Activated CD8-positive, alpha-beta memory T cell treated with anti-CD3 and anti-CD28 coated beads for 24 hours (primary cell): ENCODE measurements around the gene NAP1L4.

ENCODE experiments used
- DNase-seq: peaks from one replicate; pipeline ENCODE4 v3.0.0-alpha.2; 2020

Gene NAP1L4, protein sequence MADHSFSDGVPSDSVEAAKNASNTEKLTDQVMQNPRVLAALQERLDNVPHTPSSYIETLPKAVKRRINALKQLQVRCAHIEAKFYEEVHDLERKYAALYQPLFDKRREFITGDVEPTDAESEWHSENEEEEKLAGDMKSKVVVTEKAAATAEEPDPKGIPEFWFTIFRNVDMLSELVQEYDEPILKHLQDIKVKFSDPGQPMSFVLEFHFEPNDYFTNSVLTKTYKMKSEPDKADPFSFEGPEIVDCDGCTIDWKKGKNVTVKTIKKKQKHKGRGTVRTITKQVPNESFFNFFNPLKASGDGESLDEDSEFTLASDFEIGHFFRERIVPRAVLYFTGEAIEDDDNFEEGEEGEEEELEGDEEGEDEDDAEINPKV

DNA sequence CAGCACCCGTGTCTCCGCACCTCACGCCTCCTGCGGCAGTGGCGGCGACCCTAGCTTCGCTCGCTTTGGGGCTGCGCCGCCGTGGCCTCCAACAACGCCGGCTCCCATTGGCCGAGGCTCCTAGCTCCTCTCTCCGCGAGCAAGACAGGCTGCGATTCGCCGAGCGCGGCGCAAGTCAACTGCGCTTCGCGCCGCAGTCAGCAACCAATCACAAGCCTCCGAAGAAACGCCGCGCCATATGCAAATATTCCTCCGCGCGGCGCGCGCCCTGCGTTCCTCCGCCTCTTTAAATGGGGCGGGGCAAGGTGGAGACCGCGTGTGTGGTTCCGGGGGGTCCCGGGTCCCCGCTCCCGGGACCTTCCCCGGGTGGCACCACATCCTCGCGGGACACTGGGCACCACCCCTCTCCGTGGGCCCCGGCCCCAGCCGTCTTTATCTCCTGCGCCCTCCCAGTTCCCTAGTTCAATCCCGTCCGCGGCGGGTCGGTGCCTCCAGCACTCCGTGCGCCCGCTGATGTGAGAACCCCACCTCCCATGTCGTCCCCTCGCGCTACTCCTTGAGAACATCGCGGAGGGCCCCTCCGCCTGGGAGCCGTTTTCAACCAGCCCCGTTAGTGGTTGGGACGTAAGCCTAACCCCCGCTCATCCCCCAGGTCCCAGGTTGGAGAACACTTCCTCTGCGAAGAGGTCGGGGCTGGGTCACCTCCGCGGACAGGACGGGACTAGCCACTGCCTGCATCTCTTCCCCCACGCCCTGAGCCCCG lies at the start of gene NAP1L4:
NAP1L4 (minus strand) TSS at position 96 of the 763 bp plus-strand sequence. CDS start 13,109 bp downstream, outside the sequence.
- peak; percentile 96 for DNase-seq

DNA sequence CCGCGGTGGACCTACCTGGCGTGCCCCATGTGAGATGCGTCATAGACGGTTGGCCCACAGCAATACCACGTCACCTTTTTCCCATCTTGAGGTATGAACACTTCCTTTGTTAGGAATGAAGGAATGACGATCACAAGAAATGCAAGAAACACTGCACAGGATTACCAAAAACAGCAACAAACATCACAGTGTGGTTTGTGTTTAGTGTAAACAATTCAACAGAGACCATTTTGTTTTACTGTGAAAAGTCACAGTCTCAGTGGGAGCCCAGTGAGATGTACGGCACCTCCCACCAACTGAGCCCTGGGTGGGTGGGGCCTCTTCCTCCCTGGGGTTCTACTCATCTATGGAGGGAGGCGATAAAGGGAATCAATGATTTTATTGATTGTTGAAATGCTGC lies 48.8 kb upstream of the NAP1L4 start:
- DNase-seq, result no peak

GRCh38 chr11:3037945-3038271 lies 45.8 kb upstream of the NAP1L4 start:
- DNase-seq, result no peak

DNA sequence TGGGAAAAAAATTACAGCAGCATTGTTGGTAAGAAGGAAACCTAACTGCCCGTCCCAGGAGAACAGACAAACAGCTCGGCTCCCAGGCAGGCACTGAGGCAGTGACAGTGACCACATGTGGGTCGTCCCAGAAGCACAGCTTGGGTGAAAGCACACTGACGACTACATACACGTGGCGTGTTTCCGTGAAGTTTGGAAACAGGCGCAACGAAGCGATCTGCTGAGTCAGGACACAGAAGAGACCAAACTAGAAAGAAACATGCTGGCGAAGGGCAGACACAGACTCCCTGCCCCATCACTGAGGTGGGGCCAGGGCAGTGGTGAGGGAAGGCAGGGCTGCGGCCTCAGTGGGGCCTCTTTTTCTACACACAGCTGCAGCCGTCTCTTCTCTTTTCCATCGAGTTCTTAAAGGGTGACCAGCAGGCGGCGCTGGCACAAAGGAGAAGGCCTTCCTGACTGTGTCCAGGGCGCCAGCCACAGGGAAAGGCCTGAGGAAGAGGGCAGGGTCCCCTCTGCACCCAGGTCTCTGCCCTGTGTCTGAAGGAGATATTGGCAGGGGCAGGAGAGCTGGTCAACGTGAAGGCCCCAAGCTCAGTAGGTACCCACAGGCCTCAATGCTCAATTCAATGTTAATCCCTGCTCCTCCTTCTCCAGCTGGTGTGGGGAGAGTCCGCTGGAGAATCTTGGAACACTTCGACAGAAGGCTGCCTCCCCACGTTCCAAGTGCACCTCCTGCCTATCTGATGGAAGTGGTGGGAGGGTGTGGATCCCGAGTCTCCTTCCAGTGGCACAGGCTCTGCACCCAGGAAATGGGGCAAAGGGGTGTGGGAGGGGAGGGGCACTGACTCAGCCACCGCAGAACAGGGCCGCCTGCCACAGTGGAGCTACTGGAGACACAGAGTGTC lies 45.2 kb upstream of the NAP1L4 start:
- DNase-seq, result no peak

- no peak for DNase-seq
These were observed 44.3 kb upstream of the NAP1L4 start for GRCh38 chr11:3036419-3036818.

DNA sequence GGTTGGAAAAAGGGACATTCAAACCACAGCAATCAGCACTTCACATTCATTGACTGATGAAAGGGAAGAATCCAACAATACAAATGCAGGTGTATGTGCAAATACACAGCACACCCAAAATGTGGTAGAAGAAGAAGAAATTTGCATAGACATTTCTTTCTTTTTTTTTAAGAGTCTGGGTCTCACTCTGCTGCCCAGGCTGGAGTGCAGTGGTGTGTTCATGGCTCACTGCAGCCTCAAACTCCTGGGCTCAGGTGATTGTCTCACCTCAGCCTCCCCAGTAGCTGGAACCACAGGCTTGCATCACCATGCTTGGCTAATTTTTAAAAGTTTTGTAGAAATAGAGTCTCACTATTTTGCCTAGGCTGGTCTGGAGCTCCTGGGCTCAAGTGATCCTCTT lies 43.2 kb upstream of the NAP1L4 start:
- no peak for DNase-seq

DNA sequence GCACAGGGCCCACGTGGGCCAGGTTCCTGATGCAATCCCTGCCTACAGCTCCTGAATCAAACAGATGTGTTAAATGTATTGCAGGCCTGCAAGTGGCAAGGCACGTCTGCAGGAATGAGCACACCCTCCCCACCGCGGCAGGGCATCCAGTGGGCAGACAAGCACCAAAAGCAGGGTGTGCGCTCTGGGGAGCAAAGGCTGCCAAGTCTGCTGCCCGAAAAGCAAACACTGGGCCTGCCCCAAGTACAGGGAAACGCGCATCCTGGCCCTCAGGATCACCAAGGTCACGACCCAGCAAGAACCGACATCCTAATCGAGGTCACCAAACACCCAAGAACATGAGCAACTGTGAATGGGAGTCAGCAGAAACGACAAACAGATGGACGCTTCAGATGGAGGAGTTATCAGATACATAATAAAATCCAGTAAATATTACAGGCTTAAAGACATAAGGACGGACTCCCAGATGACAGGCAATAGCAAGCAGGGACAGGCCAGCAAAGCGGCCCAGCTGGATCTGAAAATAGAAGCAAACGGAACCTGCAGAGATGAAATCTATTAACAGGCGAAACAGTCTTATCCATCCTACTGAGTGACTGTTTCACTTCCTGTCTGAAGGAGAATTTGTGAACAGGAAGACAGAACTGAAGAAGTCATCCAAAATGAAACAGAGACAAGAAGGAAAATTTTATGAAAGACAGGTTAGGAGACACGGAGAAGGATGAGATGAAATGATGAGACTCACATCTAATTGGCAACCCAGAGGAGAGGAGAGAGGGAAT lies 38.4 kb upstream of the NAP1L4 start:
- DNase-seq, result no peak

DNA sequence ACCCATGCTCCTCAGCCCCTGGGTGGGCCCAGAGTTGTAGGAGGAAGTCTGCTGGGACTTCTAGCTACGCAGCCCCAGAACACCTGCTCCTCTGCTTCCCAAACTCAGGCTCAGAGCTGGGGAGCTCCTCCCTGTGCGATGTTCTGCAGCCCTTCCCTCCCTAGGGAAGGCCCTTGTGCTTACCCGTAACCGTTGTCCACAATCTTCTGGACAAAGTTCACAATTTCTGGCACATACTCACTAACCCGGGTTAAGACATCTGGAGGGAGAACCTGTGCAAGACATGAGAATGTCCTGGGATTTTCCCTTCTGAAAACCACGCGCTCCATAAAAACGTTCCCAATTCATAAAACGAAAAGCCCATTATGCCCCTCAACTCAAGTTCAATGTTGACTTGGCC lies 36.7 kb upstream of the NAP1L4 start:
- no peak for DNase-seq

GRCh38 chr11:3026803-3027202 lies 34.7 kb upstream of the NAP1L4 start:
- no peak for DNase-seq

GRCh38 chr11:3022982-3023381 lies 30.9 kb upstream of the NAP1L4 start:
- DNase-seq, result no peak

DNA sequence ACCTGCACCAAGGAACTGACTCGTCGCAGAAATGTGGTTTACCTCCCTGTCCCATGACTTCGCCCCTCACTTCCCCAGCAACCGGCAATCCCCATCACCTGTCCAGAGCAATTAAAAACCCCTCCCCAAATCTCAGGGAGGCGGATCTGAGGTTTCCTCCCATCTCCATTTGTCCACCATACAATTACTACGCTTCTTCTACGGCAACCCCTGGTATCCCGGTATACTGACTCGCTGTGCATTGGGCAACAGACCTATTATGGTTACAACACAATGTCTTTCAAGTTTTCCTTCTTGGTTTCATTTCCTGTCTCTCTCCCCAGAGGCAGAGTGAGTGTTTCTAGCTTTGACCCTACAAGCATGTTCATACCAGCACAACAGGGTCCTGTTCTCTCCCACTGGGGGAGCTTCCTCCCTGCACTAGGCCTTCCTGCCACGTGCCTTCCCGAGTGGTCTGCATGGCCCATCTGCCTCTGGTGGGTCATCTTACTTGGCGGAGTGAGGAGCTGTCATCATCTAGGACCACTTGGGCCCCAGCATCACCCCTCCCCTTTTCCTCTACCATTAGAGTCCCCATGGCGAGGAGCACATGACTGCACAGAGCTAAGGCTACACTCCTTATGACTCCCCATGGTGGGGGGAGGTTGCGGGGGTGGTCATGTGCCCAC lies 30.3 kb upstream of the NAP1L4 start:
- DNase-seq, result no peak

GRCh38 chr11:3021125-3021524 lies 29.0 kb upstream of the NAP1L4 start:
- DNase-seq, result no peak

GRCh38 chr11:3020011-3020410 lies 27.9 kb upstream of the NAP1L4 start:
- no peak for DNase-seq

- DNase-seq, result no peak
These were observed 26.5 kb upstream of the NAP1L4 start for GRCh38 chr11:3018596-3018995.

DNA sequence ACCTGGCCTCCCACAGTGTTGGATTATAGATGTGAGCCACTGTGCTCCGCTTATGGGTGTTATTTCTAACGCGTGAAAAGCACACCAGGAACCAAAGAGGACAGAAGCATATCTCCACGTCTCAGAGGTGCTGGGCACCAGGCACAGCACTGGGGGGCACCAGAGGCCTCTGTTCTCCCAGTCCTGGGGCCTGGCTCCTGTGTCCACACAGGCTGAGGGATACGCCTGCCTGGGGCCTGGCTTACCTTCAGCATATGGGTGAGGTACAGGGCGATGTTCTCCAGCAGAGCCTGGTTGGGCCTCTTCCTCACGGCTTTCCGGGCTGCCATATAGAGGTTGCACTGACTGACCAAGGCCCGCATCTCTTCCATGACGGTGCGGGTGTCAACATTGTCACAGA lies 24.7 kb upstream of the NAP1L4 start:
- DNase-seq, result no peak

GRCh38 chr11:3015796-3016195 lies 23.7 kb upstream of the NAP1L4 start:
- no peak for DNase-seq

- no peak for DNase-seq
These were observed 22.8 kb upstream of the NAP1L4 start for GRCh38 chr11:3014943-3015342.

GRCh38 chr11:3014057-3014938 lies 22.2 kb upstream of the NAP1L4 start:
- peak; percentile 76 for DNase-seq

DNA sequence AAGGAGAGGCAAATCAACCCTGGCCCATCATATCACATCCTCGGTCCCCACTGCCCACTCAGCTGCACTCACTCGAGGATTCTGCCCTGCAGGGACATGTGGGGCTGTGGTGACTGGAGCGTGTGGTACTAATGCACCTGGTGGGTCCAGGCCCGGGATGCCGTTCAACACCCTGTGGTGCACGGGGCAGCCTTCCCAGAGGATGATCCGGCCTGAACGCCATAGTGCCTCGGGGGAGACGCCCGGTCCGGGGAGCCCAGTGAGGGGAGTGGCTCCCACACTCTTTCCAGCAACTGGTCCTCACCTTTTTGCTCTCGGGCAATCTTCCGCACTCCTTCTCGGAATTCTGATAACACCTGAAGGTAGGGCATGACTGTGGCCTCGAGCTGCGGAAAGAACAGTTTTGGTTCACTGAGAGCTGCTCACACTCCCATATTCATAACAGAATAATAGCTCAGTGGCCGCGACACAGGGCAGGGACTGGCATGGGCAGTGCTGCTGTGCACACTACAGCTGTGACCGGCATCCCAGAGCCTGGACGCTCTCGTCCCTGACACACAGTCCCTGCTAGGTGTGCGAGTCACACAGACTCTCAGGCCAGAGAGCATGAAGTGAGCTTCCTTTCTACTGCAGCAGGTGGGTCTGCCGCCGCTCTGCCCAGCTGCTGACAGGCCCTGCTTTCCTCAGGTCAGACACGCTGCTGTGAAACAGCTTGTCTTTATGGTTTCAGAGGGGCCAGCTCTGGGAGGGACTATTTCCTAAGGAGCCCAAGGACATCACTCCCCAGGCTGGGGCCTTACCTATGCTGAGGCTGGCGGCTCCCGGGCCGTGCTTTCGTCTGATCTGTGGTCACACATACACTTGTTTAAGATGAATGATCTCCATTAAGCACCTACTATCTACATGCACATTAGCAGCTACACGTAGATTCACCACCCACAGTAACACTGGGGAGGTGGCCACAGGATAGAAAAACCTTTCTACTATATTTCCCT lies 20.1 kb upstream of the NAP1L4 start:
- no peak for DNase-seq
